Hair follicular keratinocyte (primary cell): ENCODE results near the gene GUCA2A. TPM values are rescaled to one million over a fixed set of nuclear protein-coding genes. Genes with fewer than 3 reads are reported as not detected.

Source experiments
- total RNA-seq: library from RNA; depleted of rRNA; stranded (reverse); fragments of >200 nt; gene quantifications from 2 replicates; pipeline ENCODE4 v1.2.3, GENCODE V29; 2015

GUCA2A gene, protein sequence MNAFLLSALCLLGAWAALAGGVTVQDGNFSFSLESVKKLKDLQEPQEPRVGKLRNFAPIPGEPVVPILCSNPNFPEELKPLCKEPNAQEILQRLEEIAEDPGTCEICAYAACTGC
- total RNA-seq: not detected in 2 replicates

DNA sequence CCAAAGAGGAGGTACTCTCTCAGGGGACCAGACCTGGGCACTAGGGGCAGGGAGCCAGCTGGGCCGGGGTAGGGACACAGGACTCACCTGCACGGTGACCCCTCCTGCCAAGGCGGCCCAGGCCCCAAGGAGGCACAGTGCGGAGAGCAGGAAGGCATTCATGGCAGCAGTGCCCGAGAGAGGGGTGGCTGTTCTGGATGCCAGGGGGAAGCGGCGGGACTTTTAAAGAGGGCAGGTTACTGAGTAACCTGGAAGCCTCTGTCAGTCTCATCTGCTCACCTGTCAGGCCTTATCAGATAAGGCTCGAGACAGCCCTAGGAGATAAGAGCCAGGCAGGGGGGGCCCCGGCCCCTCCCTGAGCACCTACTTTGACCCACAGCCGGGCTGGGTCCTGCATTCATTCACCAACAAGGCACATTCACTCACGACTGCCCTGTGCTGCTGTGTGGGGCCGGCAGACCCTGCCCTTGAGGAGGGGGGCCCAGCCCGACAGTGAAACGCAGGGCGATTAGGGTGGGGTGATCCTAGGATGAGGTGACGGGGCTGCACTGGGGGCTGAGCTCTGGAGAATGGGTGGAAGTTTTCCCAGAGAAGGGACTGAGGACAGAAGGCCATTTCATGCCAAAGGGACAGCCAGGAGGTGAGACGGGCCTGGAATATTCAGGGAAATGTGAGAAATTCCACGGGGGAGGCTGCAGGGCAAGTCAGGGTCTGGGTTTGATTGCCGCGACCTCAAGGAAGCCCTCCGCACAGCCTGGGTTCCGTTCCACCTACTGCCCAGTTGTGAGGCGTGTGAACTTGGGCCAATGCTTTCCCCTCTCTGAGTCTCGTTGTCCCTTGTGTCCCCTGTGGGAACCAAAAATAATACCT, at the start of gene GUCA2A:
GUCA2A (minus strand) TSS at position 195 of the 870 bp plus-strand sequence; CDS start at position 162, 33 bp downstream.

DNA sequence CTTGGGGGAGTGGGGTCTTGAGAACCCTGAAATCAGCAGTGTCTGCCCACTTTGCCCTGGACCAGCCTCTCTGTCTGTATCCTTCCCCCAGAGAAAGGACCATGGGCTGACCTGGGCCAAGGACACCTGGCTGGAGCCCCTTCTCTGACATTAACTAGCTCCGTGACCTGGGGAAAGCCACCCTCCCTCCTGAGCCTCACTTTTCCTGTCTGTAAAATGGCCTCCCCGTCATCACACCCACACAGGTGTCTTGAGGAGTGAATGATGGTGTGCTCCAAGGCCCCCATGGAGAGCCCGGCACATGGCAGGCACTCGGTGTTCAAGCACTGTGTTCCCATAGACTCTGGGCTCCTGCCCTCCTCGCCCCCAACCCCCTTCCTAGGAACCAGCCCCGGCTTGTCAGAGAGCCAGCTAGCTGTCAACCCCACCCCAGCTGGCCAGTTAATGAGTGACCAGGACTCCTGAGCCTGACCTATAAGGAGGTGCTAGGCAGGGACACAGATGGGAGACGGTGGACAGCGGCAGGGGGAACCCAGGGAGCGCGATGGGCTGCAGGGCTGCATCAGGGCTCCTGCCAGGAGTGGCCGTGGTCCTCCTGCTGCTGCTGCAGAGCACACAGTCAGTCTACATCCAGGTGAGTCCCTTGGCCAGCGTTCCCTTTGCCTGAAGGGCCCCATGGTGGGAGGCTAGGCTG, 11.5 kb downstream of the GUCA2A start, which contains the start of gene GUCA2B:
GUCA2B (plus strand) TSS at position 504 of the 694 bp plus-strand sequence; CDS start at position 545, 41 bp downstream.

Other genes with a start within 250 kb of the GUCA2A start
- 0.95 and 1.7 TPM in 2 replicates for gene HIVEP3, start 245.8 kb downstream of the GUCA2A start, total RNA-seq
- not detected in 2 replicates for gene GUCA2B, start 11.3 kb downstream of the GUCA2A start, total RNA-seq
- gene FOXJ3, start 170.5 kb upstream of the GUCA2A start, total RNA-seq: 16.0 and 18.1 TPM in 2 replicates
- not detected in 2 replicates for gene RIMKLA, start 216.0 kb upstream of the GUCA2A start, total RNA-seq